K562 (cell line): ENCODE measurements around the gene ATP1A2. TPM values are rescaled to one million over a fixed set of nuclear protein-coding genes. Genes with fewer than 3 reads are reported as not detected.

ENCODE experiments used
- ATAC-seq: fragments of 200-7000 bp; cut with Tn5 transposase; 3 replicates; pipeline ENCODE4 v1.9.1; 2020; ENCODE audit warnings: moderate library complexity
- BruUV-seq: library from RNA; stranded (reverse); fragments of 400-500 nt; replicated peaks from 2 replicates; lab custom pipeline; 2021; lab: Mats Ljungman, UMichigan
- CTCF ChIA-PET: fragments of 300-600 bp; formaldehyde crosslinking; extraction: SDS; loops from one replicate; lab custom pipeline; 2021; ENCODE audit warnings: low intra/inter-chr PET ratio; lab: Yijun Ruan, JAX
- POLR2A ChIA-PET: fragments of 300-600, 350-650 bp; sonication (Branson Sonifier 250); formaldehyde crosslinking; extraction: SDS; loops from one replicate; lab custom pipeline; 2021; ENCODE audit warnings: antibody characterized with exemption, inconsistent platforms; lab: Yijun Ruan, JAX
- DNase-seq, 4 experiments: peaks; one replicate each; pipeline versions ENCODE4 v3.0.0 to v3.0.0-alpha.2; 2011 to 2018; ENCODE audit warnings: low spot score in 3 of 4, mixed read lengths in 3 of 4; ENCODE audit errors: extremely low read depth in 1 of 4
- FAIRE-seq: peaks from 2 replicates; lab custom pipeline; 2011; peaks lifted over from hg19 to GRCh38; lab: Jason Lieb, UNC
- H2AFZ ChIP-seq: 2 replicates; pipeline ENCODE4 v1.6.0; 2011; ENCODE audit warnings: low read depth, low read length, control low read depth, inconsistent platforms
- H3K27ac ChIP-seq: fragments of 200-600 bp; 3 replicates; pipeline ENCODE4 v1.8.0; 2011; ENCODE audit warnings: low read depth, mild to moderate bottlenecking, control low read depth, inconsistent platforms, low read length, moderate library complexity, mixed read lengths; ENCODE audit errors: extremely low read depth
- H3K27me3 ChIP-seq, 2 experiments: fragments of 300-600 bp in 1 of 2; 2 replicates in 1 of 2; 3 replicates in 1 of 2; pipeline versions ENCODE4 v1.6.0 to v1.8.0; 2011; ENCODE audit warnings: inconsistent platforms in 2 of 2, low read length in 2 of 2, mild to moderate bottlenecking in 1 of 2, mixed read lengths in 1 of 2, moderate library complexity in 1 of 2; ENCODE audit not compliant: control insufficient read depth in 2 of 2, insufficient read depth in 2 of 2
- H3K36me3 ChIP-seq: fragments of 300-600 bp; 3 replicates; pipeline ENCODE4 v1.8.0; 2011; ENCODE audit warnings: mild to moderate bottlenecking, low read length, inconsistent platforms; ENCODE audit not compliant: control insufficient read depth, insufficient read depth
- H3K4me1 ChIP-seq, 2 experiments: fragments of 200-600 bp in 1 of 2; replicated peaks in 1 of 2; 2 replicates in 1 of 2; 3 replicates in 1 of 2; pipeline versions ENCODE4 v1.5.1 to v1.8.0; 2011; ENCODE audit warnings: inconsistent platforms in 2 of 2, low read length in 2 of 2, mild to moderate bottlenecking in 1 of 2, mixed read lengths in 1 of 2, moderate library complexity in 1 of 2; ENCODE audit not compliant: control insufficient read depth in 2 of 2, insufficient read depth in 2 of 2
- H3K4me2 ChIP-seq: 2 replicates; pipeline ENCODE4 v1.6.1; 2011; ENCODE audit warnings: low read length, control low read depth, inconsistent platforms, mixed read lengths; ENCODE audit not compliant: insufficient read depth
- H3K4me3 ChIP-seq: fragments of 200-600 bp; sonication (generic), shearing (Covaris generic); 2 replicates; pipeline ENCODE4 v1.5.1; 2016; ENCODE audit warnings: control low read depth, inconsistent platforms
- H3K79me2 ChIP-seq: fragments of 200-600 bp; 3 replicates; pipeline ENCODE4 v1.8.0; 2011; ENCODE audit warnings: low read length, inconsistent platforms; ENCODE audit not compliant: control insufficient read depth, insufficient read depth
- H3K9ac ChIP-seq, 2 experiments: 2 replicates each; pipeline versions ENCODE4 v1.6.0 to v1.6.1; 2011; ENCODE audit warnings: low read depth in 2 of 2, low read length in 2 of 2, control low read depth in 1 of 2, inconsistent platforms in 1 of 2, mild to moderate bottlenecking in 1 of 2, mixed read lengths in 1 of 2; ENCODE audit not compliant: insufficient read depth in 1 of 2
- H3K9me1 ChIP-seq: one replicate; pipeline ENCODE4 v1.6.0; 2011; ENCODE audit warnings: inconsistent platforms, mild to moderate bottlenecking, low read length, moderate library complexity; ENCODE audit not compliant: control insufficient read depth, insufficient read depth
- H3K9me3 ChIP-seq: replicated peaks from 2 replicates; pipeline ENCODE4 v1.5.1; 2011; ENCODE audit warnings: low read depth, low read length, inconsistent platforms; ENCODE audit not compliant: control insufficient read depth, insufficient read depth
- H4K20me1 ChIP-seq: replicated peaks from 2 replicates; pipeline ENCODE4 v1.6.1; 2011; ENCODE audit warnings: low read length, inconsistent platforms, mixed read lengths; ENCODE audit not compliant: control insufficient read depth, insufficient read depth
- ATF1 ChIP-seq, 2 experiments: fragments of 450-650 bp in 1 of 2; IDR thresholded peaks; 2 replicates each; pipeline ENCODE4 v1.6.1; 2016; ENCODE audit warnings: missing compliant biosample characterization in 1 of 2, missing genetic modification characterization in 1 of 2
- ELF1 ChIP-seq: fragments of 200-800 bp; sonication (Bioruptor generic); IDR thresholded peaks from 2 replicates; pipeline ENCODE4 v1.6.1; 2016; ENCODE audit warnings: missing genetic modification characterization, missing compliant biosample characterization
- FOXA3 ChIP-seq, 2 experiments: fragments of 450-650 bp in 1 of 2; sonication (generic) in 1 of 2; formaldehyde crosslinking; IDR thresholded peaks in 1 of 2; conservative IDR thresholded peaks in 1 of 2; 2 replicates each; pipeline versions ENCODE4 v1.4.0 to v1.8.0; 2020 to 2022; ENCODE audit warnings: mild to moderate bottlenecking in 2 of 2, missing genetic modification reagents in 1 of 2
- FOXP1 ChIP-seq: sonication (generic); formaldehyde crosslinking; IDR thresholded peaks from 2 replicates; pipeline ENCODE4 v1.8.0; 2022; ENCODE audit warnings: mild to moderate bottlenecking, missing genetic modification reagents
- HNRNPUL1 ChIP-seq: fragments of 200-400 bp; formaldehyde crosslinking; IDR thresholded peaks from 2 replicates; pipeline ENCODE4 v1.6.1; 2017; ENCODE audit warnings: low read length
- MXI1 ChIP-seq: IDR thresholded peaks from 2 replicates; pipeline ENCODE4 v1.6.1; 2011; ENCODE audit warnings: low read depth, mild to moderate bottlenecking, improper control_type of control experiment, low read length
- NEUROD1 ChIP-seq: fragments of 150-350 bp; IDR thresholded peaks from 2 replicates; pipeline ENCODE4 v1.6.1; 2014; ENCODE audit warnings: borderline replicate concordance, low read length, low read depth; ENCODE audit not compliant: partially characterized antibody
- OTX1 ChIP-seq: fragments of 450-650 bp; formaldehyde crosslinking; IDR thresholded peaks from 2 replicates; pipeline ENCODE4 v1.4.0; 2022; ENCODE audit warnings: mild to moderate bottlenecking
- RBM34 ChIP-seq: fragments of 200-400 bp; formaldehyde crosslinking; IDR thresholded peaks from 2 replicates; pipeline ENCODE4 v1.6.1; 2018; ENCODE audit warnings: low read length, borderline replicate concordance; ENCODE audit not compliant: insufficient read depth
- SMAD1 ChIP-seq: fragments of 150-350 bp; IDR thresholded peaks from 2 replicates; pipeline ENCODE4 v1.6.1; 2014; ENCODE audit warnings: low read length, low read depth; ENCODE audit not compliant: partially characterized antibody
- SUPT5H ChIP-seq: fragments of 450-650 bp; IDR thresholded peaks from 2 replicates; pipeline ENCODE4 v1.6.1; 2016
- TAF7 ChIP-seq: fragments of 450-650 bp; IDR thresholded peaks from 2 replicates; pipeline ENCODE4 v1.6.1; 2016; ENCODE audit warnings: missing genetic modification characterization, missing compliant biosample characterization
- TFAM ChIP-seq: fragments of 250-450 bp; sonication (Bioruptor Pico); conservative IDR thresholded peaks from 2 replicates; pipeline ENCODE4 v1.5.0; 2021; ENCODE audit warnings: mild to moderate bottlenecking, moderate library complexity
- U2AF1 ChIP-seq: fragments of 200-400 bp; formaldehyde crosslinking; optimal IDR thresholded peaks from 2 replicates; pipeline ENCODE3; 2017; ENCODE audit warnings: mild to moderate bottlenecking, low read depth, low read length, moderate library complexity
- ZNF511 ChIP-seq: sonication (generic); formaldehyde crosslinking; IDR thresholded peaks from 2 replicates; pipeline ENCODE4 v1.8.0; 2022; ENCODE audit warnings: mild to moderate bottlenecking, missing genetic modification reagents
- ZNF79 ChIP-seq: fragments of 250-450 bp; sonication (Bioruptor Pico); IDR thresholded peaks from 2 replicates; pipeline ENCODE4 v1.4.0; 2020; ENCODE audit warnings: low read depth, mild to moderate bottlenecking, moderate library complexity
- WGBS: fragments of 100-300 bp; shearing (Covaris generic); methylation state at CpG from one replicate; pipeline ENCODE4 v1.1.6; 2016; ENCODE audit warnings: low coverage, mixed read lengths; ENCODE audit not compliant: insufficient coverage; ENCODE audit errors: missing lambda C conversion rate; 5-methylcytosine and 5-hydroxymethylcytosine counted together
- in situ Hi-C: fragments of 300-500 bp; cut with MboI; formaldehyde crosslinking; loops from 4 replicates; pipeline ENCODE4 v1.15.0; 2018; ENCODE audit warnings: inconsistent platforms, mixed read lengths
- intact Hi-C: fragments of 100-400 bp; cut with micrococcal nuclease; formaldehyde crosslinking; loops from 2 replicates; pipeline ENCODE4 v1.14.2; 2022
- polyA plus RNA-seq, 8 experiments: library from polyadenylated mRNA; depleted of rRNA in 4 of 8; stranded (reverse) in 5 of 8; unstranded in 3 of 8; fragments of >200 nt; fragmentation: Nextera tagmentation in 2 of 8; fragmentation: Illumina TruSeq in 1 of 8; extraction: Ambion mirVana in 2 of 8; extraction: Trizol in 1 of 8; gene quantifications; 2 replicates each; pipeline versions ENCODE4 v1.2.1 to v1.2.3, GENCODE V29; 2011 to 2014; ENCODE audit warnings: inconsistent platforms in 1 of 8, missing spikeins in 1 of 8
- total RNA-seq, 7 experiments: library from RNA; depleted of rRNA in 6 of 7; stranded (reverse); fragments of >200 nt in 6 of 7; fragmentation: Illumina TruSeq in 2 of 7; extraction: Trizol in 2 of 7; gene quantifications; 2 replicates each; pipeline versions ENCODE4 v1.2.1 to v1.2.3, GENCODE V29; 2011 to 2021; ENCODE audit warnings: low replicate concordance in 1 of 7

ATP1A2 gene
- total and polyA plus RNA-seq, 9 of the 15 experiments (the other 6 are each of a cell fraction or from before 2014, with no cell fraction given) = 0.04 to 0.11 (median 0.09) TPM; not detected in 6

GRCh38 chr1:160171354-160171753 is 55.8 kb downstream of the ATP1A2 start:
- no peak for DNase-seq
- WGBS = 4% methylated on average over 4 of the region's 4 CpGs

More at GRCh38 chr1:160171354-160171753, 55.8 kb downstream of the ATP1A2 start:
- no peak overlapping the region for H3K27ac ChIP-seq
- H4K20me1 ChIP-seq = no peaks in the 10 kb centered on the region
- H3K79me2 ChIP-seq = no peaks in the 10 kb centered on the region
- ATAC-seq = no peak
- no peaks in the 10 kb centered on the region for H3K9me1 ChIP-seq
- TF ChIP-seq ZNF511 (CRISPR knock-in tag) (no peak), NEUROD1 (no peak), ATF1 (CRISPR knock-in tag; IDR thresholded peaks at IDR 0.05) (no peak), ATF1 (tag; IDR thresholded peaks at IDR 0.05) (no peak), ELF1 (tag) (no peak), U2AF1 (no peak), ZNF79 (CRISPR knock-in tag) (no peak), FOXP1 (CRISPR knock-in tag) (no peak), FOXA3 (CRISPR knock-in tag; conservative IDR thresholded peaks at IDR 0.05 in 1 of 2, IDR thresholded peaks at IDR 0.05 in 1 of 2) (no peak), TFAM (CRISPR knock-in tag) (no peak), RBM34 (no peak), SUPT5H (no peak), TAF7 (tag) (no peak), MXI1 (no peak), HNRNPUL1 (no peak), OTX1 (CRISPR knock-in tag) (no peak), SMAD1 (no peak)
- BruUV-seq = no TSS peak
- no peak overlapping the region for H3K4me3 ChIP-seq
- FAIRE-seq = no peak
- ChIA-PET POLR2A (interaction anchor here (0.6 to 1.4 kb wide), 3 partner anchors 11 to 192 kb away, joined by 3 to 4 read pairs (median 3); no protein-coding TSS in a partner anchor), CTCF (no interaction called here)
- in situ Hi-C loops = no loop called here
- intact Hi-C loops = no loop called here
- no peaks in the 10 kb centered on the region for H3K4me1 ChIP-seq
- H3K9me3 ChIP-seq = no peaks in the 10 kb centered on the region
- H2AFZ ChIP-seq = no peak overlapping the region
- no peaks in the 10 kb centered on the region for H3K36me3 ChIP-seq
- H3K9ac ChIP-seq = no peak overlapping the region
- no peak overlapping the region for H3K4me2 ChIP-seq
- peaks cover 57 to 91% of the 10 kb centered on the region in 2 experiments for H3K27me3 ChIP-seq
